GM18526 (cell line): ENCODE results near the gene IRF2BP2.

Source experiments
- POLR2A ChIP-seq: IDR thresholded peaks from 3 replicates; pipeline ENCODE4 v1.6.1; 2011; ENCODE audit not compliant: insufficient read length; ENCODE audit errors: extremely low read depth

Gene IRF2BP2

DNA sequence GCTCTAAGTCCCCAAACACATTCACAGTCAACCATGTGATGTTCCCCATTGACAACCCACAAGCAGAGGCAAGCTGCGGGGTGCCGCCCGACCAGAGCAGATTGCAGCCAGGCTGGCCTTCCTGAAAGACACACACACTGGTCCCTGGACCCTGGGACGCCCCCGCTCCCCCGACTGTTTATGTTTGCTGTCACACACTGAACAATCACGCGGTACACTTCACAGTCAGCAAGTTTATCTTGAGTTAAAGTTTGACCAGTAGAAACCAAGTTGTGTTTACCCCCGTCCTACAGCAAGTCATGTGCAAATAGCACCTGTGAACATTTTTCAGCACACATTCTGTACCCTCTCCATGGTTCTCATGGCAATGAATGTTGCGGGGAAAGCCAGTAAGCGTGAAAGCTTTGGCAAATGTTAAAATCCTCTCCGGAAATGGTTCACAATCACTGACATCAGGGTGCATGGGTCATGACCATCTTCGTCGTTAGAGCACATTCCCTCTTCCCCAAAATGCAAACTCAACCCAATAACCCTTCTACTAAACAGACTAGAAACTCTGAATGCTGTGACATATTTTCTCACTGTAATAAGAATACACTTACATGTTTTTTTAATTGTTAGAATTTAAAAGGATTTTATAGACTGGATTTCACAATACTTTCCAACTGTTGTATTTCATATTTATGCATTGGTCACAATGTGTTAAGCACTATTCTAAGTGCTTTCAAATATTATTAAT is 33.3 kb upstream of the IRF2BP2 start:
- no peak for TF ChIP-seq POLR2A

GRCh38 chr1:234642428-234642827 is 32.5 kb upstream of the IRF2BP2 start:
- no peak for TF ChIP-seq POLR2A

DNA sequence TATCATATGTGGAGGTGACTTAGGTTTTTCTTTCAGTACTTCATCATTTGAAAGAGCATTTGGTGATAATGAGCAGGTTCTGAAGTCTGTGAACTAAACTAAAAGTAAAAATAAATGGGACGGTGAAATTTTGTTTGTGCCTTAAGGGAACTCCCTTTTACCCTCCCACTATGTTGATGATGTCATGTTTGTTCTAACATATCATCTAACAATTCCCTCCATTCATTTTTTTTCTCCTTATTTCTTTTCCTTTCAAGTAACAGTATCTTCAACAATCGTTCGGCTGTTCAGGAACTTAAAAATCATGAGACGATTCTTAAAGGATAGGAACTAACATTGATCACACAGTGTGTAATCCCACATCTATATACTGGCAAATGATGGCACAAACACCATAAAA is 30.0 kb upstream of the IRF2BP2 start:
- TF ChIP-seq POLR2A: no peak

DNA sequence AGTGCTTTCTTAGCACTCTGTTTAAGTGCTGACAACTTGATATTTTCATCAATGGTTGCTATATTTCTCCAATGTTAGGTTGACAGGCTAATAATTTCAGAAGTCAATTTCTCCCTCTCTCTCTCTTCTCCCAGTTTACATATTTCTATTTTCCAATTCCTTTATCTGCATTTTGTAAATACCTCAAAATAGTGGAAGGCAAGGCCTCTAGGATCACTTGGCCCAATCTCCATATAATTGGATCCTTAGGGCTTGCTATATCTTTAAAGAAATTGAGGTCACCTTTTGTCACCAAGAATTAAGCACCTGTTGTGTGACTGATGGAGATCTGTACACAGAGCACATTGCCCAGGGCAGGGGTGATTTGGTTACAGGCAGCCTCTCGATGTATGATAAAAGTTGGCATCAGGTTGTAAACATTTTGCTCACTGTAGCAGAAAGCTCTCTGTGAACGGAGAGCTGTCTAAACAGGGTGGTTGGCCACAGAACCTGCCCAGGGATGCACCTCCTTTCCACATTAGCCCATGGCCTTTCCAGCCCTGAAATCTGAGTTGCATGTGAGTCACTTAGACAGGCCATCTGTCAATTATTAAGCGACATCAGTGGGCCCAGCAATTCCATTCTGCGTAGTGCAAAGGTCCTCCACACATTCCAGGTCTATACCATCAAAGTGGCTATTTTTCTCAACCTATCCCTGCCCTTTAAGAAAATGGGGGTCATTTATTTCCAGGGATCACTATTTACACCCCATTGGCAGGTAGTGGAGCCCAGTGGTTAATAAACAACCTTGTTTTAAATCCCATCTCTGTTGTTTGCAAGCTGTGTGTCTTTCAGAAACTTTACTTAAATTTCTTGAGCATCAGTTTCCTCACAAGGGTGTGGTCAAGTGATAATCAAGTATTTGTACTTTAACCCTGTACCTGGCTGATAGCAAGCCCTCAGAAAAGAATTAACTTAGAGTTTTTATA is 29.1 kb upstream of the IRF2BP2 start:
- TF ChIP-seq POLR2A: no peak

DNA sequence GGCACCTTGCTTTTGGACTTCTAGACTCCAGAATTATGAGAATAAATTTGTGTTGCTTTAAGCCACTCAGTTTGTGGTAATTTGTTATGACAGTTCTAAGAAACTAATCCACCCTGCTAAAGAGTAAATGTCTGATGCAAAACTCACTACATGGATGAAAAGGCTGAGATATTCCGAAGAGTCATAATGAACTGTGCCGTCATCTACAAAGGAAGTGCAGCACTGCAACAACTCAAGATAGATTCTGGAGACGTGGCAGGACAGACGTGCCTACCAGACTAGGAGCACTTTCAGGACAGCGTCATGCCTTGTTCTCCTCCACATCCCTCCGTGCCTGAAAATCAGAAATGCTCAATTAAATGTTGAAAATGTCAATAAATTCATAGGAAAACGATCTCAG is 24.4 kb upstream of the IRF2BP2 start:
- no peak for TF ChIP-seq POLR2A

DNA sequence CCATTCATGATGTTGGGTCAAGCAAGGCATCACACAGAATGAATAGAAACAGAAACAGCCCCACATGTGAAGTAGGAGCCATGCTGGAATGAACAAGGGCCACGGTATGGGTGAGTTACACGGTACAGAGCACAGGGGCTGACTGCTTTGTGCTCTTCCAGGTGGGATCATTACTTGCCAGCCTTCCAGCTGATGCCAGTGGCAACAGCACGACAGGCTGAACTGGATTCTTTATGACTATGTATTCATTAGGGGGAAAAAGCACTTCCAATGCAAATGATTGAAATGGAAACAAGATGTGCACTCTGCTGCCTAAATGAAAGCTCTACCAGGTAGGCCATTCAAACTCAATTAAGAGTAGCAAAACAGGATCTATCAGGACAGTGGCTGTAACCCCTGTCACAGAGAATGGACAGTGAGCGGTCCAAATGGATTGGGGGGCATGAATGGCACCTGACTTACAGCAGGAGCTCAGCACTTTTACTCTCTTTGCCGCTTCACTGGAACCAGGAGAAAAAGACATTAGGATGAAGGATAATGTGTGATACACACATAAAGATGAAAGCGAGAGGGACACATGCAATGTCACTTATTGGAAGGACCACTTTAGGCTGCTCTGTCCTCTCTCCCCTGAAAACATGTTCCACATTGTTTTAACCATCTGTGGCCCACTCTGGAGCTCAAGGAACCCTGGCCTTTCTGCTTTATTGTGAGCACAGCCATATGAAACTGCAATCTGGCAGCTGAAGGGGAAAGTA is 23.4 kb upstream of the IRF2BP2 start:
- no peak for TF ChIP-seq POLR2A

DNA sequence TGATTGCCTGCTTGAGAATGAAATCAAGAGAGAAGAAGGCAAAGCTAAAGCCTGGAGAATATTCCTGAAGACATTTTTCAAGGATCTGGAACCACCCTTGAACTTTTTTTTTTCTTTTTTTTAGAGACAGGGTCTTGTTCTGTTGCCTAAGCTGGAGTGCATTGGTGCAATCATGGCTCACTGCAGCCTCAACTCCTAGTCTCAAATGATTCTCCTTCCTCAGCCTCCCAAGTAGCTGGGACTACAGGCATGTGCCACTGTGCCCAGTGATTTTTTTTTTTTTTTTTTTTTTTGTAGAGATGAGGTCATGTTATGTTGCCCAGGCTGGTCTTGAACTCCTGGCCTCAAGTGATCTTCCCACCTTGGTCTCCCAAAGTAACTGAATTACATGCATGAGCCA is 22.2 kb upstream of the IRF2BP2 start:
- no peak for TF ChIP-seq POLR2A

DNA sequence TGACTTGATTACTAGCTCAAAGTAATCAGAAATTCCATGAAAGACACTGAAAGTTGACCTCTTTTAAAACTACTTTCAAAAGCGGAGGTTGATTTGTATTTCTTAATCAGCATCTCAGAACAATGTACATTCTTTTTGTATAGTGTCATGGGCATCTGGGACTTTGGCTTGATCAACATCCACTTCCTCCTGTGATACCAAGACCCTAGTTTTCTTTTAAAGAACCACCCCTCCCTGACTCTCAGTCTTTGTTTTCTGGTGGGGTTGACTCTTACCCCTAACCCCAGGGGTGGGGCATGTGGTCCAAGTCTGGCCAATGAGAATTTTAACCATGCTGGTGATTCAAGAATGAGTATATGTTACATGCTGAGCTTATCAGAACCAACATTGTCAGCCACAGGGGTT is 21.7 kb upstream of the IRF2BP2 start:
- no peak for TF ChIP-seq POLR2A

DNA sequence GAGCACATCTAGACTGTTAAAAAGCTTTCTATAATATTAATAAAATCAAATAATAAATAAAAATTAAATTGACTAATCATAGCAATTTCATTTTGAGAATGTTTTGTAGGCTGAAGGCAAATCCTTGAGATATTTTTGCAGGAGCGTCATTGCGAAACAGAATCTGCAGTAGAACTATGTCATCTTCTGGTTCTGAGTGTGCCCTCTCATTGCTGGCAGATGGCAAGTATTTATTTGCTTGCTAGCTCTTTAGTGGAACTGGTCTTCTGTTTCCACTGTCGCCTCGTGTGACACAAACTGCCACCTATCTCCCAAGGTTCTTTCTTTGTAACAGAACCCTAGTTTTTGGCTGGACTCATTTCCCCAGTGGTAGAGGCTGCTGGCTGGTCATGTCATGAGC is 19.0 kb upstream of the IRF2BP2 start:
- no peak for TF ChIP-seq POLR2A

GRCh38 chr1:234628089-234628488 is 18.1 kb upstream of the IRF2BP2 start:
- TF ChIP-seq POLR2A: no peak

GRCh38 chr1:234627009-234627950 is 17.3 kb upstream of the IRF2BP2 start:
- no peak for TF ChIP-seq POLR2A

- no peak for TF ChIP-seq POLR2A
Observed at GRCh38 chr1:234626391-234626790, 16.4 kb upstream of the IRF2BP2 start.

DNA sequence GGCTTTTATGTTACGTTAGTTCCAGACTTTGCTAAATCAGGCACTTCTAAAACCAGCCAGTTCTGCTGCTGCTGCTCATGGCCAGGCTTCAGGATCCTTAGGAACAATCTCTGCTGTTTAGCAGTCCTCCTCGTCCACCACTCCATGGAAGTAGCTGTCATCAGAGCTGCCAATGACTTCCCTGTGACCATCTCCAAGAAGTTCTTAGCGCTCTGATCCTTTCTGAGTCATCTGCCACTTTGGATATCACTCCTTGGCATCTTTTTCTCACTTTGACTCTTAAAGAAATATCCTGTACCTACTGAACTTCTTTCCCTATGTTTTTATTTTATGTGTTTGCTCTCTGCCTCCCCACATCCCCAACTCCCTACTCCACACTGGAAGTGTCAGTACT is 14.7 kb upstream of the IRF2BP2 start:
- no peak for TF ChIP-seq POLR2A

DNA sequence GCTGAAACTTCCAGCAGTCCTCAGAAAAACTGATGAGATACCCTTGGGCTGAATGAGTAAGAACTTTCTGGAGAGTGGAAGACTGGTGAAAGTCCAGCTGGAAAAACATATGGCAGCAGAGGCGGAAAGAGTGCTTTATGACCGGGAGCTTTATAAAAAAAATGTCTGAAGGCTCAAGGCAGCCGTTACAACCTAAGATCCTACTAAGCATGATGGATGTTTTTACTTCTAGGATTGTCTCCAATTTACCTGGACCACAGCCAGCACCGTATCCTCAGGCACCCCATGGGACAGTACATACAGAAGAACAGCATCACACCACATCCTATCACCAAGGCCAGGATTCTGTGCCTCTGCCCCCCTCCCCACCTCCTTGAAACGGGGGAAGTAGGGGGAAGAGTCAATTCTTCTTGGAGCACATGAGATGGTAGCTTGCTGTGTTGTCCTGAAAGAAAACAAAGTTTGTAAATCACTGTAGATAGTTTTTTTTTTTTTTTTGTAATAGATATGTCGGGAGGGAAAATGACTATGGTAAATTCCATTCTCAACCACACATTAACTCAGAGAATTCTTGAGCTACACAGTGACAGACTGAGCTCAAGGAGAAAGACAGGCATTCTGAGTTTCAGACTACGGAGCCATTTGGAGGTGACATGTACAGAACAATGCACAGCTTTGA is 11.8 kb upstream of the IRF2BP2 start:
- TF ChIP-seq POLR2A: no peak
